NB4 (cell line): ENCODE measurements around the gene RYR2.

Experiments used
- MYC ChIP-seq: IDR thresholded peaks from 2 replicates; pipeline ENCODE4 v1.6.1; 2011; ENCODE audit warnings: low read depth, low read length
- POLR2A ChIP-seq: IDR thresholded peaks from 2 replicates; pipeline ENCODE4 v1.6.1; 2011; ENCODE audit warnings: mild to moderate bottlenecking; ENCODE audit not compliant: insufficient read length; ENCODE audit errors: extremely low read depth
- TF ChIP-seq, protein P1 (sequence below): IDR thresholded peaks from one replicate; pipeline ENCODE4 v1.5.1; 2012; ENCODE audit warnings: low read depth, low read length
- TF ChIP-seq, protein P2 (sequence below): IDR thresholded peaks from 2 replicates; pipeline ENCODE4 v1.6.1; 2011; ENCODE audit warnings: low read depth, low read length

DNA sequence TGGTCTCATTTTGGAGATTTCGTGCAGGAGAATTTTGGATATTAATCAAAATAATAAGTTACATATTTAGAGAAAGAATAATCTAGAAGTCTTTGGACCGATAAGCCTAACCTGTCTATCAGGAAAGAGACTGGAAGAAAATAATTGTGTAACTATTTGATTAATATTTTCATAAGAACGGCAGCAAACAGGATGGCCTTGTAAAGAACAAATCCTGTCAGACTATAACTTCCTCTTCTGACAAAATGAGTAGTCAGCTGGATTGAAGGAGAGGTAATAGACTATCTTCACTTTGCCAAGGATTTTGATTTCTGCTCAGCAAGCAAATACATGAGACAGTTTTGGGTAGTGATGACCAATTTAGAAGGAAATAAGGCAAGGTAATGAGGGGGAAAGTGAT is 12.7 kb upstream of the RYR2 start:
- TF ChIP-seq, protein P1, sequence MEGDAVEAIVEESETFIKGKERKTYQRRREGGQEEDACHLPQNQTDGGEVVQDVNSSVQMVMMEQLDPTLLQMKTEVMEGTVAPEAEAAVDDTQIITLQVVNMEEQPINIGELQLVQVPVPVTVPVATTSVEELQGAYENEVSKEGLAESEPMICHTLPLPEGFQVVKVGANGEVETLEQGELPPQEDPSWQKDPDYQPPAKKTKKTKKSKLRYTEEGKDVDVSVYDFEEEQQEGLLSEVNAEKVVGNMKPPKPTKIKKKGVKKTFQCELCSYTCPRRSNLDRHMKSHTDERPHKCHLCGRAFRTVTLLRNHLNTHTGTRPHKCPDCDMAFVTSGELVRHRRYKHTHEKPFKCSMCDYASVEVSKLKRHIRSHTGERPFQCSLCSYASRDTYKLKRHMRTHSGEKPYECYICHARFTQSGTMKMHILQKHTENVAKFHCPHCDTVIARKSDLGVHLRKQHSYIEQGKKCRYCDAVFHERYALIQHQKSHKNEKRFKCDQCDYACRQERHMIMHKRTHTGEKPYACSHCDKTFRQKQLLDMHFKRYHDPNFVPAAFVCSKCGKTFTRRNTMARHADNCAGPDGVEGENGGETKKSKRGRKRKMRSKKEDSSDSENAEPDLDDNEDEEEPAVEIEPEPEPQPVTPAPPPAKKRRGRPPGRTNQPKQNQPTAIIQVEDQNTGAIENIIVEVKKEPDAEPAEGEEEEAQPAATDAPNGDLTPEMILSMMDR, result no peak
- TF ChIP-seq, protein P2, sequence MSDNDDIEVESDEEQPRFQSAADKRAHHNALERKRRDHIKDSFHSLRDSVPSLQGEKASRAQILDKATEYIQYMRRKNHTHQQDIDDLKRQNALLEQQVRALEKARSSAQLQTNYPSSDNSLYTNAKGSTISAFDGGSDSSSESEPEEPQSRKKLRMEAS, result no peak
- TF ChIP-seq POLR2A (no peak), MYC (no peak)
